ENCODE results near the gene TRAK1. TPM values are rescaled to one million over a fixed set of nuclear protein-coding genes. Genes with fewer than 3 reads are reported as not detected.

Gene TRAK1
- total RNA-seq, 1 experiment from 2014 or later: 41.0 TPM

GRCh38 chr3:42254566-42254965, 163.4 kb downstream of the TRAK1 start:
- no peak overlapping the region for H3K4me3 Mint-ChIP-seq
- H3K9me3 Mint-ChIP-seq: no peaks in the 10 kb centered on the region
- TF ChIP-seq RELA (CRISPR knock-in tag; IDR thresholded peaks at IDR 0.05; ENCODE audit: borderline replicate concordance) (no peak), USF1 (CRISPR knock-in tag; IDR thresholded peaks at IDR 0.05) (no peak), AR (CRISPR knock-in tag; IDR thresholded peaks at IDR 0.05) (no peak), OVOL2 (CRISPR knock-in tag; IDR thresholded peaks at IDR 0.05; ENCODE audit: borderline replicate concordance) (no peak), PRRX2 (CRISPR knock-in tag; IDR thresholded peaks at IDR 0.05) (no peak), NR1H2 (CRISPR knock-in tag; IDR thresholded peaks at IDR 0.05) (no peak), ARID4B (CRISPR knock-in tag; IDR thresholded peaks at IDR 0.05; ENCODE audit: borderline replicate concordance) (no peak), SMAD4 (CRISPR knock-in tag; IDR thresholded peaks at IDR 0.05) (no peak), E2F5 (CRISPR knock-in tag; IDR thresholded peaks at IDR 0.05) (no peak), ZNF317 (CRISPR knock-in tag; IDR thresholded peaks at IDR 0.05; ENCODE audit: borderline replicate concordance, low read depth) (no peak), NR3C1 (CRISPR knock-in tag; conservative IDR thresholded peaks at IDR 0.05; ENCODE audit: low read depth) (no peak), JAZF1 (CRISPR knock-in tag; IDR thresholded peaks at IDR 0.05) (no peak), ZNF396 (CRISPR knock-in tag; IDR thresholded peaks at IDR 0.05; ENCODE audit: borderline replicate concordance) (no peak), JUN (CRISPR knock-in tag; IDR thresholded peaks at IDR 0.05) (no peak), CREB1 (CRISPR knock-in tag; IDR thresholded peaks at IDR 0.05) (no peak)
- H3K27me3 Mint-ChIP-seq (ENCODE audit: low read depth): peaks cover 4% of the 10 kb centered on the region
- H3K4me1 Mint-ChIP-seq: 0 out of 2 replicates have a peak, but pooled peaks cover 2% of the 10 kb centered on the region
- ChIA-PET POLR2A (no interaction called here), CTCF (interaction anchor here (0.9 to 1.8 kb wide), 4 partner anchors 9 to 188 kb away, joined by 3 to 19 read pairs (median 4); no protein-coding TSS in a partner anchor)
- H3K36me3 Mint-ChIP-seq: no peaks in the 10 kb centered on the region
- DNase-seq (ENCODE audit: low spot score) (no peak), ATAC-seq (no peak)
- no peak overlapping the region for H3K27ac Mint-ChIP-seq

GRCh38 chr3:42256135-42256819, 165.1 kb downstream of the TRAK1 start:
- Mint-ChIP-seq H3K4me3 (no peak overlapping the region), H3K36me3 (no peaks in the 10 kb centered on the region), H3K4me1 (0 out of 2 replicates have a peak, but pooled peaks cover 2% of the 10 kb centered on the region), H3K27me3 (ENCODE audit: low read depth) (peaks cover 5% of the 10 kb centered on the region), H3K9me3 (no peaks in the 10 kb centered on the region), H3K27ac (no peak overlapping the region)
- ATAC-seq (no peak), DNase-seq (ENCODE audit: low spot score) (no peak)
- CTCF ChIA-PET: interaction anchor here (1.1 to 1.8 kb wide), 3 partner anchors 10 to 187 kb away, joined by 3 to 19 read pairs (median 4); no protein-coding TSS in a partner anchor
- POLR2A ChIA-PET: no interaction called here
- no peak for TF ChIP-seq EMX1 (CRISPR knock-in tag; IDR thresholded peaks at IDR 0.05)
- no peak for TF ChIP-seq ZSCAN18 (CRISPR knock-in tag; IDR thresholded peaks at IDR 0.05)
- TF ChIP-seq AR (CRISPR knock-in tag; IDR thresholded peaks at IDR 0.05): no peak
- TF ChIP-seq USF1 (CRISPR knock-in tag; IDR thresholded peaks at IDR 0.05): no peak
- no peak for TF ChIP-seq GRHL2 (CRISPR knock-in tag; IDR thresholded peaks at IDR 0.05; ENCODE audit: insufficient replicate concordance, severe bottlenecking)
- TF ChIP-seq ZNF121 (CRISPR knock-in tag; IDR thresholded peaks at IDR 0.05): no peak
- TF ChIP-seq RELA (CRISPR knock-in tag; IDR thresholded peaks at IDR 0.05; ENCODE audit: borderline replicate concordance): no peak
